HG02623 (cell line): ENCODE data around the gene ADAMTS2.
"Not testable (repeated sequence)": the region's sequence is repeated elsewhere in the genome, so short reads cannot be mapped to it uniquely, and the experiment has no call there.

Experiments used
- ATAC-seq: cut with Tn5 transposase; IDR thresholded peaks from one replicate; pipeline ENCODE4 v1.9.1; 2021; ENCODE audit warnings: moderate library complexity; ENCODE audit not compliant: unreplicated experiment

ADAMTS2 gene

DNA sequence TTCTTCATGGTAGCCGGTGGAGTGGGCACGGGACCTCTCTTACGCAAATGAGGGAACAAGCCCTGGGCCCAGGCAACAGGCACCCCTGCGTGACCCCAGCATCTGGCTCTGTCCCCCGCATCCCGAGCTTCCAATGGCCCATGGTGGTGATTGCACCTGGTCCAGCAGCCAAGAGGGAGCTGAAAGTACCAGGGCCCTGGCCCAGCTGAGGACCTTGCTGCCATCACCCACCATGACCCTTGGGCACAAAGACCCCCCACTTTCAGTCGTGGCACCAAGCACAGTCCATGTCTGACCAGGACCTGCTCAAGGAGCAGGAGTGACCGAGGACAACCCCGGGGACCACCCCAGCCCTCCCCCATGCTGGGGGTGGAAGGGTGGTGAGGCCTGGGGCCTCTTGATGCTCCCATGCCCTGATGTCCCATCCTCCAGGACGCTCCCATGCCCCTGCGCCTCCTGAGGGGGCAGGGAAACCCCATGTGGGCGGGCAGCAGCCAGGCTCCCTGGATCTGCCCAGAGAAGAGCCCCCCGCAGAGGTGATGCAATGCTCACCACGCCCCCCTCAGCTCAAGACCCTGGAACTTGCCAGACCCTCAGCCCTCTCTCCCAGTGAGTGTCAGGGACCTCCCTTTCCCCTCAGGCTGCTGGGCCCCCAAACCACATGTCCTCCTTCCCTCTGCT is 123.9 kb downstream of the ADAMTS2 start:
- no peak for ATAC-seq

DNA sequence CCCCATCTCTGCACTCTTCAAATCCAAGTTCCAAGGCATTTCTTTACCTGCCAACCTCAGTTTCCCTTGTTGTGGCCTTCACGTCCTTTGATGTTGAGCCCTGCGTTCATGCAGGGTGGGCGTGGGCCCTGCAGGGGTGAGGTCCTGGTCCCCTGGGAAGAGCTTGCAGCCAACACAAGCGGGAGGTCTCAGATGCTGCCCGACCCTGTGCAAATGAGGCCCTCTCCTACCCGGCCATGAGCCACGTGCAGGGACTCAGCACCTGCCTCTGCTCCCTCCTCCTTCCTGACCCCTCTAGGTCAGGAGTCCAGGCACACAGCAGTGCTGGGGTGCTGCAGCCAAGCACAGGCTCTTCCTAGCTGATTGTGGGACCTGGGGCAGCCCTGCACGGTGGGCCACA is 124.5 kb downstream of the ADAMTS2 start:
- no peak for ATAC-seq

DNA sequence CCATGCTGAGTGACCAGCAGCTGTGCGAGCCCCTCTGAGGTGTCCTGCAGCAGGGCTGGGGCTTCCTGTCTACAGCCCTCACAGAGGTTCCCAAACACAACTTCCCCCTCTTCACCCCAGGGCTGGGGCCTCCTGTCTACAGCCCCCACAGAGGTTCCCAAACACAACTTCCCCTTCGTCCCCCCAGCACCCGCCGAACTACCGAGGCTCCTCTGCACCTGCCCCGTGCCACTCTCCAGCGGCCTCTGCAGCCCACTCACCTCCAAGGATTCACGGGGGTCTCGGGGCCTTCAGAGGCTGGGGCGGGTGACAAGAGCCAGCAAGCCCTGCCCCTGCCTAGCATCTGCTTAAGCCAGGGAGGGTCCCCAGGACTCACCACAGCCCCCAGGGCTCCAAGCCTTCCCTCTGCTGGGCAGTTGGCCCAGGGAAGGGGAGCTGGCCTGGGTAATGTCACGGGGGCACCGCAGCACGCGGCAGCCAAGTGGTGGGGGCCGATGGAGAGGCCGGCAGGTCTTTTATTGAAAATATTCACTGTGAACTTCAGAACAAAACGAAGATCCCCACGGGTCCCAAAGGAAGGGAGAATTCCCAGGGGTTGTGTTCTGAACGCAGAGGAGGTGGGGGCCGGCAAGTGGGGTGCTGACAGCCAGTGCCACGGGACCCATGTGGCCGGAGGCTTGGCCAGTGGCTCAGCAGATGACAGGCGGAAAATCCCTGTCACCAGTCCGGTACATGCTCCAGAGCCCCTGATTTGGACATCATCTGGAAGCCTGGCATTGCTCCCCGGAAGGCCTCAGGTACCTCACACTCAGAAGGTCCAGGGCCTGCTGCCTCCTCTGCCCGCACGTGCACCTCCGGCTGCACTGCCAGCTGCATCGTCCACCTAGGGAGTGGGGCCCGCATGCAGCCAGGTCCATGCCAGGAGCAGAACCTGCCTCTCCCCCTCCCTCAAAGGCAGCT is 125.3 kb downstream of the ADAMTS2 start:
- no peak for ATAC-seq

DNA sequence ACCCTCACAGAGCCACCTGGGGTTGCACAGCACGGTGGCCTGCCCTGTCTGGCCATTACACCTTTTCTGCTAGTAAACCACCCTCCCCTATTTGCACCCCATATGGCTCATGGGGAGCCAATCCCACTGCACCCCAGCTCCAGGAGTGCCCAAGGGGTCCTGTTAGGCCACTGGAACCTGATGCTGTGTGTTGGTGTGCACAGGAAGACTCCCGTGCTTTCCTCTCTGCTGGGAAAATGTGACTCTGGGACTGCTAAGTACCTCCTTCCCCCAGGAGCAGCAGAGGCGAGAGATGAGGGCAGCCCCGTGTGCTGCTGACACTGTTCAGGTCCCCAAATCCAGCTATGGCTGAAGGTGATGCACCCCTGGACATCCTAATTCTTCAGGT is 126.3 kb downstream of the ADAMTS2 start:
- no peak for ATAC-seq

DNA sequence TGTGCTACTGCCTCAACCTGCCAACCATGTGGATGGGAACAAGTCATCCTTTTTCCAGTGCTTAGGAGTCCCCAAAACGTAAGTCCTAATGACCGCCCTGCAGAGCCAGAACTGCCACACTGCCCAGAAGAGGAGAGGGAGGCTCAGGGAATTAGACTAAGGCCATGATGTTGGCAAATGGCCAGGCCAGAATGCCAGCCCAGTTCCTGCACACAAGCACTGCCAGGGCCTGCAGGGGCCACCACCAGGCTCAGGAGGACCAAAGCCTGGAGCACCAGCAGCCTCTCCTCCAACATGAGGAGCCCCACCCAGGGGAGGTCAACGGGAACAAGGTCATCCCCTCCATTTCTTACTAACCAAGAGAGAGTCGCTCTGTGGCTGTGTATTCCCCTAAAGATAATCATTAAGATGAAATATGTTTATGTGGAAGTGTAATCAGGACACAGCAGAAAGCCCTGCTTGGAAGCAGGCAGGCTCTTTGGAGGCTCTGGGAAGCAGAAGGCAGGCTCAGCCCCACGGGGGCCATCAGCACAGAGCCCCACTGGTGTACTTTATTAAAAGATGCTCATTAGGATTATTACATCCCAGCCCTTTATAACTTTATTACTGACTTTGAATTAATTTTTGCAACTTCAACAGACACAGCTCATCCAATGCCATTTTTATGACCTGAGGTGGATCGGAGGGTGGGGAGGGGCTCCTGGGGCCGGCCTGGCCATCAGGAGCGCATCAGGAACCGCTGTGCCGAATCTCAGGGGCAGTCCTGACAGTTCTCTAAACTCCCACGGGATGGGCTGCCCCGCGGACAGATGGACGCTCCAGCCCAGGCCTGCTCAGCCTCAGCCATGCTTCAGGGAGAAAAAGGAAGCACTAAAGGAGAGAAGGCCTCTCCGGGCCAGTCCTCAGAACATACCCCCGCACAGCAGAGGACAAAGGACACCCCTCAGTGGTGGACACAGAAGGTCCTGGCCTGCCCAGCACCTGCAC is 127.0 kb downstream of the ADAMTS2 start:
- no peak for ATAC-seq

DNA sequence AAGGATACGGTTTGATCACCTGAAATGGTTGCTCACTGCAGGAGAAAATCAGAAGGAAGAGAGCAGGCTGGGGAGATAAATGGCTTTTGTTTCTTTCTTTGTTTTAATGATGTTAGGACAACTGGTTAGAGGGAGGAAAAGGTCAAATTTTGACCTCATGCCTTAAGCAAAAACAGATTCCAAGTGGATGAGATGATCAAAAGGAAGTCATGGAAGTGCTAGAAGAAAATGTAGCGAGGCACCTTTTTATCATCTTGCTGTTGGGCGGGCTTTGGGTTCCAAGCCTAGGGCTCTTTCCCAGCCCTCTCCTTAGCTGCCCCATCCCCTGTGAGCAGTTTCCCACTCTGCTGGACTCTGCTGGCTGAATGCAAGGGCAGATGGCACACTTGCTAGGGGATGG is 127.9 kb downstream of the ADAMTS2 start:
- ATAC-seq = no peak

DNA sequence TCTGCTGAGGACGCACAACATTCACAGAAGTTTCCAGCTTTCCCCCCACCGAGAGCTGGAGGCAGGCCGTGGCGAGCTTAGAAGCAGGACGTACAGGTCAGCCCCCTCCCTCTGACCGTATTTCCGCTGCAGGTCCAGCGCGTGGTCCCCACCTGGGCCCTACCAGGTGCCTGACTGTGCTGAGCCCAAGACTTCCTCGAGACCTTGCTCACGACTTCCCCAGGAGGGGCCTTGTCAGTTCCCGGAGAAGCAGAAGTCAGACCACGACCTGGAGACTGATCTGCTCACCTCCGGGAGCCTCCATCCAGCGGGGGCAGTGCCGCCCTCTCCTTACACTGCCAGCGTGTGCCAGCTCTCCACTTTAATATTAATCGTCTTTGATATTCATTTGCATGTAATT is 128.9 kb downstream of the ADAMTS2 start:
- ATAC-seq = not testable (repeated sequence)

DNA sequence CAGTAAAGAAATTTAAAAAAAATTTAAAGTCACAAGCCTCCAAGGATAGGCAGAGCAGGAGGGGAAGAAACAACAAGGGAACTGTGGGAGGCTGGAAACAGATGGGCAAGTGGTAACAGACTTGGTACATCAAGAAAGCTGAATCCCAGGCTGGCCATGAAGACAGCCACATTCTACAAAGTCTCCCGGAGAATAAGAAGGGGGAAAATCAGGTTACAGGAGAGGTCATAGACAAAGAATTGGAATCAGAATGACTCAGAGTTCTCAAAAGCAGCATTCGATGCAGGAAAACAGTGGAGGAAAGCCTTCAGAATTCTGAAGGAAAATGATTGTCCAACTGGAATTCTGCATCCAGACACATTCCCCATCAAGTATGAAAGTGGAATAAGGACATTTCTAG is 129.7 kb downstream of the ADAMTS2 start:
- no peak for ATAC-seq

DNA sequence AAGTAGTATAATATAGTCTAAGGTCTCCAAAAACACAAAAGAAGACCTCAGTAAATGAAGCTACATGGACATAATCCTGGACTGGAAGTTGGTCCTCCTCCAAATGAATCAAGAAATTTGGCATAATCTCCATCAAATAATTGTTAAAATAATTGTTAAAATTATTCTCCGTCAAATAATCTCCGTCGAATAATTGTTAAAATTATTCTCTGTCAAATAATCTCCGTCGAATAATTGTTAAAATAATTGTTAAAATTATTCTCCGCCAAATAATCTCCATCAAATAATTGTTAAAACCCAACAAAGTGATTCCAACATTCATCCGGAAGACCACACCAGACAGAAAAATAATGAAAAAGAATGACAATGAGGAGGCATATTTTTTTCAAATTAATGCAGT is 130.6 kb downstream of the ADAMTS2 start:
- ATAC-seq = no peak

DNA sequence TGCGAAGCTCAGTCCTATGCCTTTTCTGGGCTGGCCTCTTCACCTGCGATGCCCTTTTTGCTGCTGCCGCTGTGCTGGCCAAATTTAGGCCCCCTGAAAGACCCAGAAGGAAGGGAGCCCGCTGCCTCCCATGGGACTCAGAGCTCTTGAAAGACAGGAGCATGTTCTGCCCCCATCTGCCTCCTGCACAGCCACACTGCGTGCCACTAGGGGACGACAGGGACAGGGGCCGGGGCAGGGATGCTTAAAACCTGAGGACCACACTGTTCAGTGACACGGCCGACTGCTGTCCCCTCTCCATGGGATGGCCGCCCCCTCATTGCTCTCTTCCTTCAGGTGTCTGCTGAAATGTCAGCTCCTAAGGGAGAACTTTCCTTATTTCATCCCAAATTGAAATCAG is 132.4 kb downstream of the ADAMTS2 start:
- ATAC-seq = no peak

DNA sequence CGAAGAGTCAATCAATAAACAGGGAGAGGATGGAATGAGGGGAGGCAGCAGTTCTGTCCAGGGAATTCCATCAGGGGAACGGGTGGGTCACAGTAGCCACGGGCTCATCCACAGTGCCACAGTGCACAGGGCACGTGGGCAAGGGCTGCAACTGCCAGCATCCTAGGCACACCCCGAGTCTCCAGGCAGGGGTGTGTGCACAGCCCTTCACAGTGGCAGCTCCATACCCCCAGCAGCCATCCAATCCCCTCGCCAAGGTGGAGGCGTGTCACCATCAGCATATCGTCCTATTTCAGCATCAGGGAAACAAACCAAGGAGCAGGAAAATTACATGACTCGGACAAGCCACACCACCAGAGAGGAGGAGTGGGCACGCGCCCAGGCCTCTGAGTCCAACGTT is 133.6 kb downstream of the ADAMTS2 start:
- ATAC-seq = no peak

DNA sequence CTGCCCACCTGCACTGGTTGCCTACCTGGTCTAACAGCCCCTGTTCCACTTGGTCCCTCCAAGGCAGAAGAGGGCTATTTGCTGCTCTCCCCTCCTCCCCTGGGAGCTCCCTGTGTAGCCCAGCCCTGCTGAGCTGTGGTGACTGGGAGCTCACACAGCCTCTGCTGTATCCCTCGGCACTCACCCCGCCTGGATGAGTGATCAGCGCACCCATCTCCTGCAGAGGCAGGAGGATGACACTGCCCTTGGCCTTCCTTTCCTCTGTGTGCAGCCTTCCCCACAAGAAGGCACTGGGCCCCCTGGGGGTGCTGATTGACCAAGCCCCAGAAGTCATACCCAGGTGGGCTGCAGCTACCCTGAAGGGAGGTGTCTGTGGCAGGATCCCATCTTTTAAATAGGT is 134.2 kb downstream of the ADAMTS2 start:
- ATAC-seq = no peak

DNA sequence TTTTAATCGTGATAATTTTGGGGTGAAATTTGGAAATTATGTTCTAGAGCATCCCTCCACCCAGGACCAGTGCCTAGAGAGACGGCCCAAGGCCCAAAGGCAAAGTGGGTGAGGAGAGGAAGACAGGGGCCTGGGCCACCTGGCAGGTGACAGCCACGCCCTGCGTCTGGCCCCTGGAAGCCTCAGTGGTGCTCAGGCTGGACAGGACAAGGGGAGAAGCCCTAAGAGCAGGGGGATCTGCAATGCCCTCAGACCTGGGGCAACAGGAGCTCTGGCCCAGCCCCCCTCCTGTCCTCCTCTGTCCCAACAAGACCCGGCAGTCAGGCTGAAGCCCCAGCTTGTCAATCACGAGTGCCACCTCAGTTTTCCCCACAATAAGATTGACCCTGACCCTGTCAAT is 134.8 kb downstream of the ADAMTS2 start:
- no peak for ATAC-seq

DNA sequence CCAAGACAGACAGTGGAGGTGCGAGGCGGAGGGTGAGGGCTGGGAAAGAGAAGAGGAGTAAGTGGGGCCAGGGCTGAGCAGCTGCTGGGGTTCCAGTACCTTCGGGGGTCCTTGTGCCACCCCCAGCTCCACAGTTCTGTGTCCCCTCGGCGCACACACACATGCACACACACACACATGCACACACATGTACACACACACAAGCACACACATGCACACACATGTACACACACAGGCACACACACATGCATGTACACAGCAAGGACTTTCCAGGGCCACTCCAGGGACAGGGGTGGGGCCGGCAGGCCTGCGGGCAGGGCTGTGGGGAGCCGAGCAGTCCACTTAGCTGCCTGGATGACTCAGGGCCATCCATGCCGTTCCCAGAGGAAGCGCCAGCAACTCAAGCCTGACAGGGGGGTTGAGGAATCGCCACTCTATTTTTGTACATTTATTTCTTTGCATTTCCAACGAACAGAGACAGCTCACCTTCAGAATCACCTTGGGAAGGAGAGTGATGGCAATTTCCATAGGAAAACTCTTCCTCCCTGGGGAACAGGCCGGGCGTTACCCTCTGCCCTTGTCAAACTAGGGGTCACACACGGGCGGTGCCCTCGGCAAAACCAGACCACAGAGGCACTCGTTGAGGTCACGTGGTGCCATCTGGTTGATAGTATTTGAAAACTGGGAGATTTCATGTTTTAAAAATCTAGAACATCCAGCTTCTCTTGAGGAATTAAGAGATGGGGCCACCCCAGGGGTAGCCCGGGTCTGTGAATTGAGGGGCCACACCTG is 135.7 kb downstream of the ADAMTS2 start:
- no peak for ATAC-seq

DNA sequence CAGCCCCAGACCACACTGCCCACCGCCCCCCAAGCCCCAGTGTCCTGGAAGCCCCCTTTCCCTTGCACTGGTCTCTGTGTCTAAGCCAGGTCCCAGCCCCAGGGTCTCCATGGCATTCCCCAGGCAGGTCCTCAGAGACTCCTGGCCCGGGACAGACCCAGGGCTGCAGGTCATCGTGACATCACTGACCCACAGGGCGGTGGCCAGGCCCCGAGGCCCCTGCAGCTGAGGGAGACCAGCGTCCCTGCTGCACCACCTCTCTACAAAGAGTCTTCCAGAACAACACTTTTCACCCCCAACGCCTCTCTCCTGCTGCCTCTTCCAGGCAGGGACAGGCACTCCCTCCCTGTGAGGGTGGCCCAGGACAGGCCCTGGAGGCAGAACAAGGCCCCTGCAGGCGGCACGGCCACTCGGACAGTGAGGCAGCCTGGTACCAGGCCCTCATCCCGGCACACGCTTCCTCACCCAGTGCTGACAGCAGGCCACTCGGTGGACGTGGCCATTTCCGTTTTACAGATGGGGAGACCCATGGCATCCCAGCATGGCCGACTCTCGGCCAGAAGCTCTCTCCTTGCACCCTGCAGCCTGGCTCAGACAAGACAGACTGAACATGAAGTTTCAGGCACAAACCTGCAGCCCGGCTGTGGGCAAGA is 136.4 kb downstream of the ADAMTS2 start:
- ATAC-seq = no peak

DNA sequence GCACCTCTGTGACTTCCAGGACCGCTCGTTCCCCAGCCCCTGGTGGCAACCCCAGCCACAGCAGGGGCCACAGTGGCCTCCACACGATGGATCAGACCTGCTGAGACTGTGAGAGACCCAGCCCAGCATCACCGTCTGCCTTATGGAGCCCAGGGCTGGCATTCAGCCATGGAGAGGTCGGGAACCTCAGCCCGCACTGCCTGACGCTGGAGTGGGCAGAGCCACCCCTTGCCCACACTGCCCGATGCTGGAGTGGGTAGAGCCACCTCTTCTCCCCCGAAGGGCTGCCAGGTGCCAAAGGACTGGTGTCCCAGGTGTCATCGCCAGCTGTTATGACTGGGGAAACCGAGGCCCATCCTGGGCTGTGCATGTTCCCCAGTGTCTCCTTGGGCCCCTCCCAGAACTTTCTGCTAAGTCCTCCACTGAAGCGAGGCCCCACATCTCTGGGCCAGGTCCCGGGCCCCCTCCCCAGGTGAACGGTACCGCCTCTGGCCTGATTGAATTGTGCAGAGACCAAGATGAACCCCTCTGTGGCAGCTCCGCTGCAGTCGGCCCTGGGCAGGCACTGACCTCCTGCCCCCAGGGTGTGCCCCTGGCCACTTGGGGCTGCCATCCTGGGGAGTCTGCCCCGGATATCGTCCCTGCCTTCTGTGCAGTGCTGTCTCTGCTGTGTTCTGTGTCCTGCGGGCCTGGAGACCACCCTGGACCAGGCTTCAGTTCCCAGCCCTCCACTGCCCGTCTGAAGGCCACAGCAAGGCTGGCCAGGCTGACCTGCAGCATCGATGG is 137.1 kb downstream of the ADAMTS2 start:
- ATAC-seq = no peak

DNA sequence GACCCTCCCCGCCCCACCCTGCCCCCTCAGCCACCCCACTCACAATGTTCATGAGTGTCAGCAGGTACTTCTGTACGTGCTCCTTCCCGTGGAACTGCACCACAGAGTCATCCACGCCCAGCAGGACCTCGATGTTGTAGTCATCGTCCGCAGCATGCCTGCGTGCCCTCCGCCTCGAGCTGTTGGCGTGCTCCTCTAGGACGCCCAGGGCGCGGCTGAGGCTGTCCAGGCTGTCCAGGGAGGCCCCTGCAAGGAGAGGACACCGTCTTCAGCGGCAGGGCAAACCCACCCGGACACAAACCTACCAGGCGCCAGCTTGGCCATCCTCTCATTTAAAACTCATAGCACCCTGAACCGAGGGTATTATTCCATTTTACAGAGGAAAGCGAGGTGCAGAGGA is 137.8 kb downstream of the ADAMTS2 start:
- no peak for ATAC-seq

DNA sequence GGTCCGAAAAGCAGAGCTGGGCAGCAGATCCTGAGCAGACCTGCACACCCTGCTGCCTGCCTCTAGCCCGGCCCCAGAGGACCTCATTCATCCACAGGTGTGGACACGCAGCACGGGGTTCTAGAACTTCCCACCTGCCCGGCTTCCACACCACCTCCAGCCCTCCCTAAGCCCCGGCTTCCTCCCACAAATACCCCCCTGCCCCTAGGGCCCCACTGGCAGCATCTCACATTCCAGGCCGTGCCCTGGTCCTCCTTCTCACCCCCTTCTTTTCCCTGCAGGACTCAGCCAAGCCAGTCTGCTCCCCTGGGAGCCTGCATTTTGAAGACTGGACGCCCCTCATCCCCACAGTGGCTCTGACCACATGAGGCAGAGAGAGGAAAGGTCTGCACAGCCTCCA is 138.9 kb downstream of the ADAMTS2 start:
- ATAC-seq = no peak

DNA sequence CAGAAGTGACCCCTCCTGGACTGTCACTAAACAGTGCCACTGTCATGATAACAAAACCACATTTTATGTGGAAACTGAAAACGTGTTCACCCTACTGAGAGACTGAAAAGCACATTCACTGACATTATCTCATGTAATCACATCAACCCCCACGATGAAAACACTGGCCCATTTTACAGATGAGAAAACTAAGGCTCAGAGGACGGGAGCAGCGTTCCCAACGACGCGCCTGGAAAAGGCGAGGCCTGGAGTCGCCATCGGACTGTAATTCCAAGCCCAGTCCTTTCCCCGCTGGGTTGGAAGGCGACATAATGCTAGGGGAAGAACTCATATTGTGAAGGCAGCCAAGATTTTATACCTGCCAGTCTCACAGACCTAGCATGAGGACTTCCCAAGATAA is 140.0 kb downstream of the ADAMTS2 start:
- no peak for ATAC-seq
